Right lobe of liver (tissue), 4 donors: ENCODE data around the gene POM121C.
"Not testable (repeated sequence)": the region's sequence is repeated elsewhere in the genome, so short reads cannot be mapped to it uniquely, and the experiment has no call there.

ENCODE experiments used
- CTCF ChIP-seq, 4 donors: fragments of 200-600 bp in 3 of 4; fragments of 450-650 bp in 1 of 4; IDR thresholded peaks; one replicate each; pipeline versions ENCODE4 v1.5.1 to v1.8.0; 2016 to 2022; ENCODE audit warnings: antibody characterized with exemption in 4 of 4, mild to moderate bottlenecking in 2 of 4
- POLR2A ChIP-seq: fragments of 450-650 bp; IDR thresholded peaks from one replicate; pipeline ENCODE4 v1.6.1; 2017; ENCODE audit warnings: antibody characterized with exemption, mild to moderate bottlenecking
- donor health status: DM: no; HTN: no; CAD: no.
- donor health status: DM: no; HTN: no; CAD: no.
- donor health status: DM: no; HTN: yes; CAD: no.

GRCh38 chr7:75485979-75486643, at the start of gene POM121C:
- not testable (repeated sequence) for TF ChIP-seq CTCF (IDR thresholded peaks at IDR 0.05)
- TF ChIP-seq POLR2A, result peak; percentile 69
